ENCODE measurements around the gene SRRM4.

DNA sequence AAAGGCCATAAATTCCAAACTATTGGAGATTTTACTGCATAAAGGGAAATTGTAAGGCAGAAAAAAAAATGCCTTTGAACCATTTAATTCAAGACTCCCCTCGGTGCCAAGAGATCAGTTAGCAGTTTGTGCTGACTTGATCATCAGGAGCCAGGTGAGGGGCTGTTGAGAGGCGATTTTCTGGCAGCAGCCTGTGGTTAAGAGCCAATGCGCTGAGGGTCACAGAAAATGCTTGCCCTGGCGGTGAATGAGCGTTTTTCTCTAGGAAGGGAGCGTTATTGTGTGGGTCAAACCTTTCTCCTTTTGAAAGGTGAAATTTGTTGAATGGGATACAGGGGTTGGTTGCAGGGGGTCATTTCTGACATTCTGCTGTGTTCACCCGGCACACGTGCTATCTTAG lies 4.7 kb downstream of the SRRM4 start:
- no peak for TF ChIP-seq CHD2 (IDR thresholded peaks at IDR 0.05; ENCODE audit: borderline replicate concordance, low read depth, low read length)
- no peak for TF ChIP-seq RFX5 (IDR thresholded peaks at IDR 0.05; ENCODE audit: low read depth, low read length)
- TF ChIP-seq SMC3 (IDR thresholded peaks at IDR 0.05; ENCODE audit: borderline replicate concordance, low read length), result no peak
- TF ChIP-seq MXI1 (IDR thresholded peaks at IDR 0.05; ENCODE audit: low read depth, low read length), result no peak
- TF ChIP-seq, protein P1, sequence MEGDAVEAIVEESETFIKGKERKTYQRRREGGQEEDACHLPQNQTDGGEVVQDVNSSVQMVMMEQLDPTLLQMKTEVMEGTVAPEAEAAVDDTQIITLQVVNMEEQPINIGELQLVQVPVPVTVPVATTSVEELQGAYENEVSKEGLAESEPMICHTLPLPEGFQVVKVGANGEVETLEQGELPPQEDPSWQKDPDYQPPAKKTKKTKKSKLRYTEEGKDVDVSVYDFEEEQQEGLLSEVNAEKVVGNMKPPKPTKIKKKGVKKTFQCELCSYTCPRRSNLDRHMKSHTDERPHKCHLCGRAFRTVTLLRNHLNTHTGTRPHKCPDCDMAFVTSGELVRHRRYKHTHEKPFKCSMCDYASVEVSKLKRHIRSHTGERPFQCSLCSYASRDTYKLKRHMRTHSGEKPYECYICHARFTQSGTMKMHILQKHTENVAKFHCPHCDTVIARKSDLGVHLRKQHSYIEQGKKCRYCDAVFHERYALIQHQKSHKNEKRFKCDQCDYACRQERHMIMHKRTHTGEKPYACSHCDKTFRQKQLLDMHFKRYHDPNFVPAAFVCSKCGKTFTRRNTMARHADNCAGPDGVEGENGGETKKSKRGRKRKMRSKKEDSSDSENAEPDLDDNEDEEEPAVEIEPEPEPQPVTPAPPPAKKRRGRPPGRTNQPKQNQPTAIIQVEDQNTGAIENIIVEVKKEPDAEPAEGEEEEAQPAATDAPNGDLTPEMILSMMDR (IDR thresholded peaks at IDR 0.05 in 2 of 3, conservative IDR thresholded peaks at IDR 0.05 in 1 of 3; ENCODE audit: control insufficient read depth in 2 of 3, extremely low read depth in 1 of 3, insufficient read depth in 1 of 3, low read depth in 3 of 3, low read length in 3 of 3), result no peak
- TF ChIP-seq SIX5 (IDR thresholded peaks at IDR 0.05; ENCODE audit: low read depth, low read length, severe bottlenecking), result no peak
- no peak for TF ChIP-seq EED (IDR thresholded peaks at IDR 0.05; ENCODE audit: low read depth)
- TF ChIP-seq CHD1 (IDR thresholded peaks at IDR 0.05; ENCODE audit: low read depth, low read length), result no peak
- TF ChIP-seq FOXK2 (IDR thresholded peaks at IDR 0.05), result no peak
- TF ChIP-seq, protein P2, sequence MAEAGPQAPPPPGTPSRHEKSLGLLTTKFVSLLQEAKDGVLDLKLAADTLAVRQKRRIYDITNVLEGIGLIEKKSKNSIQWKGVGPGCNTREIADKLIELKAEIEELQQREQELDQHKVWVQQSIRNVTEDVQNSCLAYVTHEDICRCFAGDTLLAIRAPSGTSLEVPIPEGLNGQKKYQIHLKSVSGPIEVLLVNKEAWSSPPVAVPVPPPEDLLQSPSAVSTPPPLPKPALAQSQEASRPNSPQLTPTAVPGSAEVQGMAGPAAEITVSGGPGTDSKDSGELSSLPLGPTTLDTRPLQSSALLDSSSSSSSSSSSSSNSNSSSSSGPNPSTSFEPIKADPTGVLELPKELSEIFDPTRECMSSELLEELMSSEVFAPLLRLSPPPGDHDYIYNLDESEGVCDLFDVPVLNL (IDR thresholded peaks at IDR 0.05; ENCODE audit: low read depth, low read length), result no peak
- no peak for TF ChIP-seq EP300 (IDR thresholded peaks at IDR 0.05; ENCODE audit: borderline replicate concordance in 1 of 2, control insufficient read depth in 1 of 2, low read depth in 2 of 2, low read length in 2 of 2)
- no peak for TF ChIP-seq POLR2A (IDR thresholded peaks at IDR 0.05; ENCODE audit: low read depth, low read length)
- no peak for TF ChIP-seq ASH2L (IDR thresholded peaks at IDR 0.05; ENCODE audit: borderline replicate concordance, low read depth)
- TF ChIP-seq SRF (IDR thresholded peaks at IDR 0.05; ENCODE audit: low read depth in 2 of 2, low read length in 2 of 2), result no peak
